Mesodermal cell (in vitro differentiated cells): ENCODE data around the gene FBP1.

Experiments
- H3K27ac ChIP-seq: 2 replicates; pipeline ENCODE4 v1.7.0; 2013; ENCODE audit warnings: mild to moderate bottlenecking, low read depth, low read length, moderate library complexity; ENCODE audit not compliant: severe bottlenecking
- H3K36me3 ChIP-seq: 2 replicates; pipeline ENCODE4 v1.7.1; 2013; ENCODE audit warnings: mild to moderate bottlenecking, low read length, moderate library complexity; ENCODE audit not compliant: control insufficient read depth, insufficient read depth
- H3K4me1 ChIP-seq: one replicate; pipeline ENCODE4 v1.7.1; 2013; ENCODE audit warnings: mild to moderate bottlenecking, low read length; ENCODE audit not compliant: insufficient read depth, control insufficient read depth, poor library complexity, severe bottlenecking
- H3K4me3 ChIP-seq: 2 replicates; pipeline ENCODE4 v1.7.0; 2013; ENCODE audit warnings: low read length, control low read depth, mild to moderate bottlenecking; ENCODE audit not compliant: insufficient read depth, poor library complexity, severe bottlenecking; ENCODE audit errors: extremely low read depth
- H3K9me3 ChIP-seq: 2 replicates; pipeline ENCODE4 v1.7.1; 2013; ENCODE audit warnings: mild to moderate bottlenecking, low read length, moderate library complexity; ENCODE audit not compliant: control insufficient read depth
- WGBS, 2 experiments: methylation state at CpG; one replicate each; pipeline ENCODE4 v1.1.5; 2013; ENCODE audit warnings: missing lambda C conversion rate in 2 of 2; ENCODE audit not compliant: insufficient coverage in 2 of 2; 5-methylcytosine and 5-hydroxymethylcytosine counted together

FBP1 gene

GRCh38 chr9:94613003-94613402 lies 26.3 kb downstream of the FBP1 start:
- WGBS, 2 experiments = no CpG with 5 or more reads among the region's 3 CpGs
- Histone ChIP-seq H3K36me3 (no peaks in the 10 kb centered on the region), H3K9me3 (no peaks in the 10 kb centered on the region), H3K27ac (no peak overlapping the region), H3K4me1 (peaks cover 3% of the 10 kb centered on the region), H3K4me3 (no peak overlapping the region)

- no peak overlapping the region for H3K4me3 ChIP-seq
- 94 to 96% methylated on average over 2 to 4 of the region's 7 CpGs for WGBS, 2 experiments
- peaks cover 7% of the 10 kb centered on the region for H3K4me1 ChIP-seq
- no peaks in the 10 kb centered on the region for H3K36me3 ChIP-seq
- no peaks in the 10 kb centered on the region for H3K9me3 ChIP-seq
- no peak overlapping the region for H3K27ac ChIP-seq
Observed at GRCh38 chr9:94612071-94612470, 27.2 kb downstream of the FBP1 start.

- Histone ChIP-seq H3K4me1 (peaks cover 7% of the 10 kb centered on the region), H3K36me3 (no peaks in the 10 kb centered on the region), H3K9me3 (no peaks in the 10 kb centered on the region), H3K4me3 (no peak overlapping the region), H3K27ac (no peak overlapping the region)
- 82 to 92% methylated on average over 1 to 2 of the region's 3 CpGs for WGBS, 2 experiments
Observed at GRCh38 chr9:94611638-94612068, 27.7 kb downstream of the FBP1 start.

GRCh38 chr9:94610181-94610606 lies 29.1 kb downstream of the FBP1 start:
- H3K27ac ChIP-seq = no peak overlapping the region
- no peaks in the 10 kb centered on the region for H3K9me3 ChIP-seq
- peaks cover 7% of the 10 kb centered on the region for H3K4me1 ChIP-seq
- H3K36me3 ChIP-seq = no peaks in the 10 kb centered on the region
- H3K4me3 ChIP-seq = no peak overlapping the region
- WGBS, 2 experiments = 84 to 96% methylated on average over 5 to 6 of the region's 6 CpGs

GRCh38 chr9:94607423-94607691 lies 32.0 kb downstream of the FBP1 start:
- no peaks in the 10 kb centered on the region for H3K36me3 ChIP-seq
- H3K4me3 ChIP-seq = no peak overlapping the region
- H3K4me1 ChIP-seq = peaks cover 7% of the 10 kb centered on the region
- no peaks in the 10 kb centered on the region for H3K9me3 ChIP-seq
- 89 to 97% methylated on average over 5 to 7 of the region's 8 CpGs for WGBS, 2 experiments
- no peak overlapping the region for H3K27ac ChIP-seq

GRCh38 chr9:94606646-94607422 lies 32.5 kb downstream of the FBP1 start:
- 77 to 88% methylated on average over 11 to 21 of the region's 24 CpGs for WGBS, 2 experiments
- Histone ChIP-seq H3K9me3 (no peaks in the 10 kb centered on the region), H3K4me1 (peaks cover 7% of the 10 kb centered on the region), H3K27ac (no peak overlapping the region), H3K36me3 (no peaks in the 10 kb centered on the region), H3K4me3 (no peak overlapping the region)

- Histone ChIP-seq H3K9me3 (no peaks in the 10 kb centered on the region), H3K4me1 (peaks cover 7% of the 10 kb centered on the region), H3K4me3 (no peak overlapping the region), H3K27ac (no peak overlapping the region), H3K36me3 (no peaks in the 10 kb centered on the region)
- WGBS, 2 experiments = 23 to 34% methylated on average over 13 to 17 of the region's 21 CpGs
Observed at GRCh38 chr9:94603259-94604160, 35.8 kb downstream of the FBP1 start.

- Histone ChIP-seq H3K9me3 (no peaks in the 10 kb centered on the region), H3K36me3 (no peaks in the 10 kb centered on the region), H3K27ac (no peak overlapping the region), H3K4me1 (peaks cover under 1% of the 10 kb centered on the region), H3K4me3 (no peak overlapping the region)
- WGBS, 2 experiments = 93% methylated on average over 5 of the region's 6 CpGs; no CpG with 5 or more reads in 1 of the 2 experiments
Observed at GRCh38 chr9:94602666-94603065, 36.7 kb downstream of the FBP1 start.

- no peaks in the 10 kb centered on the region for H3K4me1 ChIP-seq
- WGBS, 2 experiments = 82 to 83% methylated on average over 8 to 9 of the region's 10 CpGs
Observed at GRCh38 chr9:94600715-94601114, 38.6 kb downstream of the FBP1 start.

GRCh38 chr9:94600258-94600657 lies 39.1 kb downstream of the FBP1 start:
- H3K4me1 ChIP-seq = no peaks in the 10 kb centered on the region
- 92 to 93% methylated on average over 8 of the region's 8 CpGs for WGBS, 2 experiments
- H3K4me3 ChIP-seq = no peak overlapping the region

More at GRCh38 chr9:94600715-94601114, 38.6 kb downstream of the FBP1 start:
- no peak overlapping the region for H3K27ac ChIP-seq
- H3K4me3 ChIP-seq = no peak overlapping the region
- no peaks in the 10 kb centered on the region for H3K36me3 ChIP-seq
- H3K9me3 ChIP-seq = no peaks in the 10 kb centered on the region

GRCh38 chr9:94599102-94599501 lies 40.2 kb downstream of the FBP1 start:
- WGBS, 2 experiments = 71 to 81% methylated on average over 4 to 6 of the region's 7 CpGs
- H3K27ac ChIP-seq = no peak overlapping the region

More at GRCh38 chr9:94600258-94600657, 39.1 kb downstream of the FBP1 start:
- no peaks in the 10 kb centered on the region for H3K36me3 ChIP-seq
- no peaks in the 10 kb centered on the region for H3K9me3 ChIP-seq
- no peak overlapping the region for H3K27ac ChIP-seq

More at GRCh38 chr9:94599102-94599501, 40.2 kb downstream of the FBP1 start:
- Histone ChIP-seq H3K4me3 (no peak overlapping the region), H3K36me3 (no peaks in the 10 kb centered on the region), H3K9me3 (no peaks in the 10 kb centered on the region), H3K4me1 (no peaks in the 10 kb centered on the region)
